Stimulated activated CD8-positive, alpha-beta memory T cell treated with anti-CD3 and anti-CD28 coated beads, Interleukin-12 subunit alpha, Interleukin-12 subunit beta, amount 100 ng/mL, for 24 hours (primary cell): Measurements from ENCODE around the gene GABRQ.

ENCODE experiments used
- DNase-seq: peaks from one replicate; pipeline ENCODE4 v3.0.0-alpha.2; 2020; ENCODE audit errors: extremely low read depth

The GABRQ gene

GRCh38 chrX:152637649-152638442 lies at the start of gene GABRQ:
GABRQ (plus strand) TSS chrX:152637895; CDS start chrX:152638203, 308 bp downstream.
- no peak for DNase-seq

- no peak for DNase-seq
These were observed 49.5 kb upstream of the GABRQ start for GRCh38 chrX:152588206-152588605.

GRCh38 chrX:152600853-152601633 lies 36.7 kb upstream of the GABRQ start:
- DNase-seq = no peak

- DNase-seq = no peak
These were observed 35.7 kb upstream of the GABRQ start for GRCh38 chrX:152601848-152602616.

GRCh38 chrX:152614791-152615190 lies 22.9 kb upstream of the GABRQ start:
- no peak for DNase-seq

- DNase-seq = no peak
These were observed 17.8 kb upstream of the GABRQ start for GRCh38 chrX:152619897-152620296.

GRCh38 chrX:152632445-152633097 lies 5.1 kb upstream of the GABRQ start:
- no peak for DNase-seq

GRCh38 chrX:152635941-152636340 lies 1.8 kb upstream of the GABRQ start:
- DNase-seq = no peak

GRCh38 chrX:152638443-152638904 lies 779 bp downstream of the GABRQ start:
- DNase-seq = no peak

GRCh38 chrX:152639426-152639825 lies 1.7 kb downstream of the GABRQ start:
- no peak for DNase-seq

- DNase-seq = no peak
These were observed 2.5 kb downstream of the GABRQ start for GRCh38 chrX:152640034-152640818.

GRCh38 chrX:152641256-152641875 lies 3.7 kb downstream of the GABRQ start:
- no peak for DNase-seq

GRCh38 chrX:152641996-152642395 lies 4.3 kb downstream of the GABRQ start:
- no peak for DNase-seq

- no peak for DNase-seq
These were observed 5.4 kb downstream of the GABRQ start for GRCh38 chrX:152642931-152643564.

GRCh38 chrX:152646961-152647360 lies 9.3 kb downstream of the GABRQ start:
- no peak for DNase-seq

- DNase-seq = no peak
These were observed 10.3 kb downstream of the GABRQ start for GRCh38 chrX:152647978-152648377.

GRCh38 chrX:152652060-152652459 lies 14.4 kb downstream of the GABRQ start:
- no peak for DNase-seq

- DNase-seq = no peak
These were observed 14.8 kb downstream of the GABRQ start for GRCh38 chrX:152652467-152652866.

GRCh38 chrX:152656087-152656486 lies 18.4 kb downstream of the GABRQ start:
- no peak for DNase-seq

GRCh38 chrX:152656890-152657289 lies 19.2 kb downstream of the GABRQ start:
- DNase-seq = no peak
